CD1c-positive myeloid dendritic cell (primary cell): Measurements from ENCODE around the gene OR6M1.

Experiments used
- DNase-seq: peaks from one replicate; pipeline ENCODE4 v3.0.0-alpha.2; 2016; ENCODE audit errors: extremely low spot score

OR6M1 gene

DNA sequence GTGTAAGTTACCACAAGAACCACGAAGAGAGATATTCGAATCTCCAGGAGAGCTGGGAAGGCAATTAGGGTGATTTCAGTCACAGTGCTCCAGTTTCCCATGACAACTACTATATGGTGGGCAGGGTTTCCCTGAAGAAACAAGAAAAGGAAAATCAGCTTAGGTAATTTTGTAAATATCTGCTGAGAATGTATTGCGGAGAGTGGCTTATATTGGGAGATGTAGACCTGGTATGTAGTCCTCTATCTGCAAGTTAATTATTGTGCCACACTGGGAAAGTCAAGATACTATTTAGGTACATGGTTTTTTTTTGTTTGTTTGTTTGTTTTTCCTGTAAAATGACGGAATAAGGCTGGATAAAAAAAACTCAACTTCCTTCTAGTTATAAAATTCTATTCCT lies at the start of gene OR6M1:
Gene OR6M1 (minus strand): TSS at position 101 of the 400 bp plus-strand sequence. CDS start 0 bp downstream, at position 101.
- no peak for DNase-seq

- no peak for DNase-seq
Measured at GRCh38 chr11:123853038-123853437, 46.9 kb upstream of the OR6M1 start.

DNA sequence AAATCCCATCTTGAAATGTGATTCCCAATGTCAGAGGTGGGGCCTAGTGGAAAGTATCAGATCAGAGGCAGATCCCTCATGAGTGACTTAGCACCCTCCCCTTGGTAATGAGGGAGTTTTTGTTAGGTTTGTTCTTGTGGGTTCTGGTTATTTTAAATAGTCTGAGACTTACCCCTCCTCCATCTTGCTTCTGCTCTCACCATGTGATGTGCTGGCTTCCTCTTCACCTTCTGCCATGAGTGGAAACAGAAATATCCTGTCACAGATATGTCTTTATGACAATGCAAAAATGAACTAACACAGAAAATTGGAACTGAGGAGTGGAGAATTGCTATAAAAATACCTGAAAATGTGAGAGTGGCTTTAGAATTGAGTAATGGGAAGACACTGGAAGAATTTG lies 46.2 kb upstream of the OR6M1 start:
- no peak for DNase-seq

DNA sequence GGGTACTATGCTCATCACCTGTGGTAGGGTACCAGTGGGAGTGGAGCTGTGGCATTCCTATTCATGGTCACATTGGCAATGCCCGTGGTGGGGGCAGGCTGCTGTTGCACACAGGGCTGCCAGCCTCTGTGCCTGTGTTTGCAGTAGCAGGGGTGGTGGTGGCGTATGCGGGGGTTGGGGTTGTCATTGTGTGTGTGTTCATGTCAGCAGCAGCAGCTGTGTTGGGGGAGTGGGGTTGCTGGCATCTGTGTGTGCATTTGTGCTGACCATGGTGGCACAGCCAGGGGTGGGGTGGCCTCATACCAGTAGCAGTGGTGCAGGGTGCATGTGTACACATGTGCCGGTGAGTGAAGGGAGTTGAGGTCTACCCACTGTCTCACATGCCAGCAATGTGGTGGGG lies 45.0 kb upstream of the OR6M1 start:
- no peak for DNase-seq

DNA sequence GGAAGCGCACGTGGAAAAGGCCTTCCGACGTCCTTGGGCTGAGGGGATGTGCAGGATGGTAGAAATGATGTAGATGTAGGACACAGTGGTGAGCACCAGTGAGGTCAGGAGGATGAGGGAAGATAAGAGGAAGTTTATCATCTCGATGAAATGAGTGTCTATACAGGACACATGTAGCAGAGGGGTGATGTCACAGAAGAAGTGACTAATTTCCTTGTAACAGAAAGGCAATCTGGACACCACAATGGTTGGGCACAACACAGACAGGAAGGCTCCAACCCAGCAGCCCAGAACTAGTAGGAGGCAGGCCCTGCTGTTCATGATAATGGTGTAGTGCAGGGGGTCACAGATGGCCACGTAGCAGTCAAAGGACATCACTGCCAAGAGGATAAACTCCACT lies 35.0 kb upstream of the OR6M1 start:
- DNase-seq: no peak

DNA sequence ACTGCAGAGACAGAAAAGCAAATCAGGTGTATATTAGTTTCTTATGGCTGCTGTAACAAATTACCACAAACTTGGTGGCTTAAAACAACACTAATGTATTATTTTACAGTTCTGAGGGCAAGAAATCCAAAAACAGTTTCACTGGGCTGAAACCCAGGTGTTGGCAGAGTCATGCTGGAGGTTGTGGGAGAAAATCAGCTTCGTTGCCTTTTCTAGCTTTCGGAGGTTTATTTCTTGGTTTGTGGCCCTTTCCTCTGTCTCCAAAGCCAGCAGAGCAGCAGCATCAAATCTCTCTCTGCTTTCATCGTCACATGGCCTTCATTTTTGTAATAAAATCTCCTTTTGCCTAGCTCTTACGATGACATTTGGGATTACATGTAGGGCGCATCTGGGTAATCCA lies 33.0 kb upstream of the OR6M1 start:
- DNase-seq: no peak

- DNase-seq: no peak
Measured at GRCh38 chr11:123838659-123839058, 32.5 kb upstream of the OR6M1 start.

DNA sequence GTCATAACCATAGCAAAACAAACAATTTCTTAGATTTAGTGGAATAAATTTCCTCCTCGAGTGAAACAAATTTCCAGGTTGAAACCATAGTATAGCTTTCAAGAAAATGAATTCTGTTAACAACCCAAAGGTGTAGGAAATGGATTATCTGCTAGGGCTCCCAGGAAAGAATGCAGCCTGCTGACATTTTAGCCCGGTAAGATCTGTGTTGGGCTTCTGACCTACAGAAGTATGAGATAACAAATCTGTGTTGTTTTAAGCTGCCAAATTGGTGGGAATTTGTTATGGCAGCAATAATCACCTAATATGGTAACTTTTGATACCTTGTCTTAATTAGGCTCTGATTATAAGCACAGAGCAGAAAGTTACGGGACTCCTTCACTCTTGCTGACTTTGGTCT lies 32.0 kb upstream of the OR6M1 start:
- DNase-seq: no peak

DNA sequence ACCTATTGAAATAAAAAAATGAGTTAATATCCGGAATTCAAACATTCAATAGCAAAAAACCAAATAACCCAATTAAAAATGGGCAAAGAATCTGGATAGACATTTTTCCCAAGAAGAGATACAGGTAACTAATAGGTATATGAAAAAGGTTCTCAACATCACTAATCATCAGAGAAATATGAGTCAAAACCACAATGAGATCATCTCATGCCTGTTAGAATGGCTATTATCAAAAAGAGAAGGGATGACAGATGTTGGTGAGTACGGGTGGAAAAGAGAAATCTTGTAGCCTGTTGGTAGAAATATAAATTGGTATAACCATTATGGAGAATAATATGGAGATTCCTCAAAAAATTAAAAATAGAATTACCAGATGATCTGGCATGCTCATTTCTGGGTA lies 26.9 kb upstream of the OR6M1 start:
- no peak for DNase-seq

- DNase-seq: no peak
Measured at GRCh38 chr11:123829745-123830144, 23.6 kb upstream of the OR6M1 start.

GRCh38 chr11:123822599-123822998 lies 16.4 kb upstream of the OR6M1 start:
- no peak for DNase-seq

GRCh38 chr11:123822032-123822431 lies 15.9 kb upstream of the OR6M1 start:
- DNase-seq: no peak

- DNase-seq: no peak
Measured at GRCh38 chr11:123815122-123815521, 9.0 kb upstream of the OR6M1 start.

- DNase-seq: no peak
Measured at GRCh38 chr11:123801765-123802164, 4.4 kb downstream of the OR6M1 start.

- no peak for DNase-seq
Measured at GRCh38 chr11:123800036-123800435, 6.1 kb downstream of the OR6M1 start.

GRCh38 chr11:123799438-123799837 lies 6.7 kb downstream of the OR6M1 start:
- DNase-seq: no peak

DNA sequence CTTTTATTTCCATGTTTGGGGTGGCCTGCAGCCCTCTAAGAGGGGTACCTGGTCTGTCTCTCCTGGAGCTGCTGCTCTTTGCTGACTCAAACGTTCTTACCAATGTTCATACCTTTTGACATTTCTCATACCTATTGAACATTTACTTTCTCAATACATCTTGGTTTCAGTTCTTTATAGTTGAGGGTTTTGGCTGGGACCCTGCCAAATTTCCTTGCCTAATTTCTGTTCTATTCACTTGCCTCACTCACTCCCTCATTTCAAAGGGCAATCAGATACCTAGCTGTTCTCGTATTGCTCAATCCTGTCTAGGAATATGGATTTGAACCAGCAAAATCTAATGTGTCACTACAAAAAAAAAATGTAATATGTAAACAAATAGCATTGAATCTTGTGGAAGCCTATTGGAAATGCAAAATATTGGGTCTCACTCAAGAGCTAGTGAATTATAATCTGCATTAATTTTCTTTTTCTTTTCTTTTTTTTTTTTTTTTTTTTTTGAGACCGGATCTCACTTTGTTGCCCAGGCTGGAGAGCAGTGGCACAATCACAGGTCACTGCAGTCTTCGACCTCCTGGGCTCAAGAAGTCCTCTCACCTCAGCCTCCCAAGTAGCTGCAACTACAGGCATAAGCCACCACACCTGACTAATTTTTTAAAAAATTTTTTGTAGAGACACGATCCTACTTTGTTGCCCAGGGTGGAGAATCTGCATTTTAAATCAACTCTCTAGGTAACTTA lies 7.5 kb downstream of the OR6M1 start:
- no peak for DNase-seq

- no peak for DNase-seq
Measured at GRCh38 chr11:123798079-123798478, 8.1 kb downstream of the OR6M1 start.

DNA sequence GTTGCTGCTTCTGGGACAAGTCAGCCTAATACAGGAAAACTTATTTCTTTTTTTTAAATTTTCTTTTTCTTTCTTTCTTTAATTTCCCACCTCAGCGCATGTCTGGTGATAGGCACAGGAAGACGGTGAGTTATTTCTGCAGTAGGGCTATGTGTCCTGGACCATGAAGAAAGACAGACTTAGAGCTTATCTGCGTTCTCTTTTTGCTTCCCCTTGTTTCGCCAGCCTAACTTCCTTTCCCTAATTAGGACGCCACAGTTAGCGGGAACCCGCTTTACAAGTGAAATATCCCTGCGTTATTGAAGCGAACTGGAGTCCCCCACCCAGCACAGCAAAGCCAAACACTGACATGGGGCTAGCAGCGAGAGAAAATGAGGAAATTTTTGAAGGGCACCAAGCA lies 8.6 kb downstream of the OR6M1 start:
- DNase-seq: no peak

DNA sequence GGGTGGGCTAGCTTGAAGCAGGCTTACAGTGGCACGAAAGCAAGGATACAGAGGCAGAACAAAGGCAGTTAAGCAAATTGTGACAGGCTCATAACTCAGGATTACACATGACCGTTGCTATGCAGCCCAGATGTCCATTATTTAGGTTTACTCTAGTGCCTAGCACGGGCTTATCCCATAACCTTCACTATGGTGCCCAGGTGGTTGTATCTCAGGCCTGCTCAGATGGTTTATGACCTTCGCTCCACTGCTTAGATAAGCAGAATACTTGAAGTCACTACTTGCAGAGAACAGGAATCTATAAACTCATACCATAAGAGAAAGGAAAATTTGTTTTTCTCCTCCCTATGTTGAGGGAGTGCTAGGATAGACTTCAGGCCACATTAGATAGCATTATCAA lies 9.0 kb downstream of the OR6M1 start:
- no peak for DNase-seq

GRCh38 chr11:123796226-123796625 lies 9.9 kb downstream of the OR6M1 start:
- DNase-seq: no peak

DNA sequence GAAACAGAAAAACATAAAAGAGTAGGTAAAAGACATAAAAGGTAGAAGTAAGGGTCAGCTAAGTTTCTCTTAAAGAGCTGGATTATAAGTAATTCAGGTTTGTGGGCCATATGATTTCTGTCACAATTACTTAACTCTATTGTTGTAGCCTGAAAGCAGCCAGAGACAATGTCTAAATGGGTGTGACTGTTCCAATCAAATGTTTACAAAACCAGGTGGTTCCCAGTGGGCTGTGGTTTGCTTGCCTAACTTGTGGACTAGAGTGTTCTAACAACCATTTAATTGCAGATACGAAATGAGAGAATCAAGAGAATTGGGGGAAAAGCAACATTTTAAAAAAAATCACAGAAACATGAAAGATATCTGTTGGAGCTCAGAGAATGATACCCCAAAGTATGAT lies 22.6 kb downstream of the OR6M1 start:
- no peak for DNase-seq

- no peak for DNase-seq
Measured at GRCh38 chr11:123778511-123778910, 27.6 kb downstream of the OR6M1 start.
